HEK293 (cell line): ENCODE measurements around the gene FMNL1.

Source experiments
- CTCF ChIA-PET: fragments of 350-600 bp; formaldehyde crosslinking; extraction: SDS; loops from one replicate; lab custom pipeline; 2021; ENCODE audit warnings: antibody characterized with exemption; lab: Yijun Ruan, JAX
- POLR2A ChIA-PET: fragments of 300-600 bp; formaldehyde crosslinking; extraction: SDS; loops from one replicate; lab custom pipeline; 2020; ENCODE audit warnings: antibody characterized with exemption, inconsistent platforms; lab: Yijun Ruan, JAX
- H3K27ac ChIP-seq: fragments of 200-500 bp; sonication (Bioruptor generic); 2 replicates; pipeline ENCODE4 v1.5.1; 2014; ENCODE audit warnings: low read depth, low read length, control low read depth, inconsistent platforms; ENCODE audit errors: extremely low read depth
- H3K36me3 ChIP-seq, 2 experiments: fragments of 200-500 bp in 1 of 2; sonication (Bioruptor generic) in 1 of 2; 1 replicate in 1 of 2; 2 replicates in 1 of 2; pipeline ENCODE4 v1.5.1; 2014 to 2017; ENCODE audit warnings: inconsistent platforms in 2 of 2, low read length in 2 of 2; ENCODE audit not compliant: control insufficient read depth in 2 of 2, insufficient read depth in 1 of 2
- H3K4me1 ChIP-seq: fragments of 200-500 bp; sonication (Bioruptor generic); 2 replicates; pipeline ENCODE4 v1.5.1; 2014; ENCODE audit warnings: mild to moderate bottlenecking, low read length, inconsistent platforms; ENCODE audit not compliant: control insufficient read depth, insufficient read depth
- H3K4me3 ChIP-seq: 2 replicates; pipeline ENCODE4 v1.5.1; 2011; ENCODE audit warnings: low read depth, mild to moderate bottlenecking, control low read depth, low read length, moderate library complexity
- H3K9me3 ChIP-seq: fragments of 200-500 bp; sonication (Bioruptor generic); 2 replicates; pipeline ENCODE4 v1.5.1; 2014; ENCODE audit warnings: low read depth, low read length, inconsistent platforms; ENCODE audit not compliant: control insufficient read depth, insufficient read depth
- BCL11B ChIP-seq: fragments of 450-650 bp; formaldehyde crosslinking; IDR thresholded peaks from 2 replicates; pipeline ENCODE4 v1.5.1; 2016; ENCODE audit warnings: low read depth, missing biosample characterization, missing genetic modification characterization
- GLIS2 ChIP-seq: fragments of 450-650 bp; formaldehyde crosslinking; IDR thresholded peaks from 2 replicates; pipeline ENCODE4 v1.5.1; 2016; ENCODE audit warnings: missing biosample characterization, missing genetic modification characterization
- INSM2 ChIP-seq: fragments of 450-650 bp; formaldehyde crosslinking; IDR thresholded peaks from 2 replicates; pipeline ENCODE4 v1.5.1; 2016; ENCODE audit warnings: missing biosample characterization, missing genetic modification characterization
- SALL2 ChIP-seq: fragments of 450-650 bp; formaldehyde crosslinking; IDR thresholded peaks from 2 replicates; pipeline ENCODE4 v1.5.0; 2017; ENCODE audit warnings: missing biosample characterization, mild to moderate bottlenecking, missing genetic modification characterization, borderline replicate concordance
- ZFHX2 ChIP-seq: fragments of 450-650 bp; formaldehyde crosslinking; conservative IDR thresholded peaks from 2 replicates; pipeline ENCODE4 v1.5.1; 2016; ENCODE audit warnings: missing biosample characterization, missing genetic modification characterization
- ZFP37 ChIP-seq: fragments of 450-650 bp; formaldehyde crosslinking; IDR thresholded peaks from 2 replicates; pipeline ENCODE4 v1.5.1; 2016; ENCODE audit warnings: missing biosample characterization, missing genetic modification characterization
- ZIC2 ChIP-seq: fragments of 450-650 bp; formaldehyde crosslinking; IDR thresholded peaks from 2 replicates; pipeline ENCODE4 v1.5.1; 2016; ENCODE audit warnings: missing biosample characterization, missing genetic modification characterization
- ZNF169 ChIP-seq: fragments of 450-650 bp; formaldehyde crosslinking; IDR thresholded peaks from 2 replicates; pipeline ENCODE4 v1.5.1; 2016; ENCODE audit warnings: missing biosample characterization, missing genetic modification characterization
- ZNF274 ChIP-seq, 2 experiments: fragments of 200-500 bp in 1 of 2; fragments of 450-650 bp in 1 of 2; sonication (Bioruptor generic) in 1 of 2; formaldehyde crosslinking in 1 of 2; IDR thresholded peaks; 2 replicates each; pipeline versions ENCODE4 v1.5.1 to v1.6.1; 2014 to 2016; ENCODE audit warnings: borderline replicate concordance in 1 of 2, inconsistent platforms in 1 of 2, low read length in 1 of 2, missing biosample characterization in 1 of 2, missing genetic modification characterization in 1 of 2
- ZNF302 ChIP-seq: fragments of 450-650 bp; formaldehyde crosslinking; IDR thresholded peaks from 2 replicates; pipeline ENCODE4 v1.5.1; 2016; ENCODE audit warnings: missing biosample characterization, missing genetic modification characterization, low read depth
- ZNF324 ChIP-seq: fragments of 450-650 bp; formaldehyde crosslinking; IDR thresholded peaks from 2 replicates; pipeline ENCODE4 v1.5.1; 2016; ENCODE audit warnings: missing biosample characterization, missing genetic modification characterization
- ZNF391 ChIP-seq: fragments of 450-650 bp; formaldehyde crosslinking; IDR thresholded peaks from 2 replicates; pipeline ENCODE4 v1.5.1; 2016; ENCODE audit warnings: low read depth, missing biosample characterization, missing genetic modification characterization, borderline replicate concordance
- ZNF394 ChIP-seq: fragments of 450-650 bp; formaldehyde crosslinking; IDR thresholded peaks from 2 replicates; pipeline ENCODE4 v1.5.1; 2016; ENCODE audit warnings: missing biosample characterization, missing genetic modification characterization, mild to moderate bottlenecking, moderate library complexity, borderline replicate concordance
- ZNF404 ChIP-seq: fragments of 450-650 bp; formaldehyde crosslinking; IDR thresholded peaks from 2 replicates; pipeline ENCODE4 v1.5.1; 2017; ENCODE audit warnings: missing biosample characterization, missing genetic modification characterization
- ZNF585B ChIP-seq: fragments of 450-650 bp; formaldehyde crosslinking; IDR thresholded peaks from 2 replicates; pipeline ENCODE4 v1.5.1; 2016; ENCODE audit warnings: missing biosample characterization, missing genetic modification characterization
- ZNF626 ChIP-seq: fragments of 450-650 bp; sonication (Bioruptor Pico); formaldehyde crosslinking; IDR thresholded peaks from 2 replicates; pipeline ENCODE4 v1.5.1; 2018; ENCODE audit warnings: missing biosample characterization, missing genetic modification characterization, inconsistent platforms
- ZNF639 ChIP-seq: fragments of 450-650 bp; formaldehyde crosslinking; IDR thresholded peaks from 2 replicates; pipeline ENCODE4 v1.5.1; 2016; ENCODE audit warnings: missing biosample characterization, missing genetic modification characterization
- ZNF645 ChIP-seq: fragments of 450-650 bp; formaldehyde crosslinking; IDR thresholded peaks from 2 replicates; pipeline ENCODE4; 2016; ENCODE audit warnings: missing biosample characterization, missing genetic modification characterization
- ZNF658 ChIP-seq: fragments of 450-650 bp; formaldehyde crosslinking; IDR thresholded peaks from 2 replicates; pipeline ENCODE4; 2016; ENCODE audit warnings: missing biosample characterization, missing genetic modification characterization
- ZNF664 ChIP-seq: fragments of 450-650 bp; formaldehyde crosslinking; IDR thresholded peaks from 2 replicates; pipeline ENCODE4 v1.5.1; 2016; ENCODE audit warnings: missing biosample characterization, missing genetic modification characterization
- ZNF692 ChIP-seq: fragments of 450-650 bp; formaldehyde crosslinking; IDR thresholded peaks from 2 replicates; pipeline ENCODE4 v1.5.1; 2016; ENCODE audit warnings: missing biosample characterization, missing genetic modification characterization
- ZNF830 ChIP-seq: fragments of 450-650 bp; IDR thresholded peaks from 2 replicates; pipeline ENCODE4 v1.5.0; 2018; ENCODE audit warnings: missing biosample characterization, missing genetic modification characterization, low read depth, mild to moderate bottlenecking, moderate library complexity
- TF ChIP-seq, protein P1 (sequence below): fragments of 450-650 bp; formaldehyde crosslinking; IDR thresholded peaks from 2 replicates; pipeline ENCODE4 v1.5.1; 2016; ENCODE audit warnings: missing biosample characterization, missing genetic modification characterization
- TF ChIP-seq, protein P2 (sequence below): fragments of 450-650 bp; formaldehyde crosslinking; IDR thresholded peaks from 2 replicates; pipeline ENCODE4 v1.5.1; 2017; ENCODE audit warnings: missing biosample characterization, missing genetic modification characterization
- TF ChIP-seq, protein P3 (sequence below): fragments of 450-650 bp; IDR thresholded peaks from 2 replicates; pipeline ENCODE4 v1.5.1; 2018; ENCODE audit warnings: missing biosample characterization, mild to moderate bottlenecking, missing genetic modification characterization

The FMNL1 gene

GRCh38 chr17:45282683-45283644 lies 61.3 kb downstream of the FMNL1 start:
- POLR2A ChIA-PET, result interaction anchor here (0.6 to 1.7 kb wide), 5 partner anchors 11 to 135 kb away, joined by 3 read pairs; partner anchors contain the start of gene HEXIM1
- no peak overlapping the region for H3K27ac ChIP-seq
- peaks cover 12 to 55% of the 10 kb centered on the region in 2 experiments; a peak in 2 of 3 replicates for H3K36me3 ChIP-seq
- no peaks in the 10 kb centered on the region for H3K4me1 ChIP-seq
- CTCF ChIA-PET, result interaction anchor here (0.5 to 2.3 kb wide), 15 partner anchors 9 to 142 kb away, joined by 3 to 12 read pairs (median 4); no protein-coding TSS in a partner anchor
- H3K9me3 ChIP-seq, result no peaks in the 10 kb centered on the region
- H3K4me3 ChIP-seq, result no peak overlapping the region
- TF ChIP-seq ZNF626 (no peak), ZNF394 (tag by site-specific recombination) (no peak), ZNF664 (no peak), INSM2 (no peak), ZNF585B (tag by site-specific recombination) (no peak), ZNF639 (tag by site-specific recombination) (no peak), ZNF830 (tag by site-specific recombination) (no peak), ZNF645 (tag by site-specific recombination) (no peak), GLIS2 (tag by site-specific recombination) (no peak), ZFP37 (no peak), ZNF692 (tag by site-specific recombination) (no peak), ZNF274 (IDR thresholded peaks at IDR 0.05; ENCODE audit: low read length) (no peak), ZNF274 (tag by site-specific recombination; IDR thresholded peaks at IDR 0.05; ENCODE audit: borderline replicate concordance) (no peak), ZNF404 (tag by site-specific recombination) (no peak), ZNF658 (tag by site-specific recombination) (no peak), ZFHX2 (tag by site-specific recombination) (peak; percentile 42), ZIC2 (tag by site-specific recombination) (peak; percentile 95), ZNF324 (tag by site-specific recombination) (no peak), SALL2 (no peak), BCL11B (tag by site-specific recombination) (no peak), ZNF391 (tag by site-specific recombination) (no peak), ZNF169 (tag by site-specific recombination) (no peak), ZNF302 (no peak)
- TF ChIP-seq, protein P1, sequence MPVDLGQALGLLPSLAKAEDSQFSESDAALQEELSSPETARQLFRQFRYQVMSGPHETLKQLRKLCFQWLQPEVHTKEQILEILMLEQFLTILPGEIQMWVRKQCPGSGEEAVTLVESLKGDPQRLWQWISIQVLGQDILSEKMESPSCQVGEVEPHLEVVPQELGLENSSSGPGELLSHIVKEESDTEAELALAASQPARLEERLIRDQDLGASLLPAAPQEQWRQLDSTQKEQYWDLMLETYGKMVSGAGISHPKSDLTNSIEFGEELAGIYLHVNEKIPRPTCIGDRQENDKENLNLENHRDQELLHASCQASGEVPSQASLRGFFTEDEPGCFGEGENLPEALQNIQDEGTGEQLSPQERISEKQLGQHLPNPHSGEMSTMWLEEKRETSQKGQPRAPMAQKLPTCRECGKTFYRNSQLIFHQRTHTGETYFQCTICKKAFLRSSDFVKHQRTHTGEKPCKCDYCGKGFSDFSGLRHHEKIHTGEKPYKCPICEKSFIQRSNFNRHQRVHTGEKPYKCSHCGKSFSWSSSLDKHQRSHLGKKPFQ, result peak; percentile 62
- TF ChIP-seq, protein P2, sequence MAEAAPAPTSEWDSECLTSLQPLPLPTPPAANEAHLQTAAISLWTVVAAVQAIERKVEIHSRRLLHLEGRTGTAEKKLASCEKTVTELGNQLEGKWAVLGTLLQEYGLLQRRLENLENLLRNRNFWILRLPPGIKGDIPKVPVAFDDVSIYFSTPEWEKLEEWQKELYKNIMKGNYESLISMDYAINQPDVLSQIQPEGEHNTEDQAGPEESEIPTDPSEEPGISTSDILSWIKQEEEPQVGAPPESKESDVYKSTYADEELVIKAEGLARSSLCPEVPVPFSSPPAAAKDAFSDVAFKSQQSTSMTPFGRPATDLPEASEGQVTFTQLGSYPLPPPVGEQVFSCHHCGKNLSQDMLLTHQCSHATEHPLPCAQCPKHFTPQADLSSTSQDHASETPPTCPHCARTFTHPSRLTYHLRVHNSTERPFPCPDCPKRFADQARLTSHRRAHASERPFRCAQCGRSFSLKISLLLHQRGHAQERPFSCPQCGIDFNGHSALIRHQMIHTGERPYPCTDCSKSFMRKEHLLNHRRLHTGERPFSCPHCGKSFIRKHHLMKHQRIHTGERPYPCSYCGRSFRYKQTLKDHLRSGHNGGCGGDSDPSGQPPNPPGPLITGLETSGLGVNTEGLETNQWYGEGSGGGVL, result peak; percentile 68
- TF ChIP-seq, protein P3, sequence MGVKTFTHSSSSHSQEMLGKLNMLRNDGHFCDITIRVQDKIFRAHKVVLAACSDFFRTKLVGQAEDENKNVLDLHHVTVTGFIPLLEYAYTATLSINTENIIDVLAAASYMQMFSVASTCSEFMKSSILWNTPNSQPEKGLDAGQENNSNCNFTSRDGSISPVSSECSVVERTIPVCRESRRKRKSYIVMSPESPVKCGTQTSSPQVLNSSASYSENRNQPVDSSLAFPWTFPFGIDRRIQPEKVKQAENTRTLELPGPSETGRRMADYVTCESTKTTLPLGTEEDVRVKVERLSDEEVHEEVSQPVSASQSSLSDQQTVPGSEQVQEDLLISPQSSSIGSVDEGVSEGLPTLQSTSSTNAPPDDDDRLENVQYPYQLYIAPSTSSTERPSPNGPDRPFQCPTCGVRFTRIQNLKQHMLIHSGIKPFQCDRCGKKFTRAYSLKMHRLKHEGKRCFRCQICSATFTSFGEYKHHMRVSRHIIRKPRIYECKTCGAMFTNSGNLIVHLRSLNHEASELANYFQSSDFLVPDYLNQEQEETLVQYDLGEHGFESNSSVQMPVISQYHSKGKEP, result no peak
